Cardiac muscle cell (in vitro differentiated cells and primary cell): ENCODE results near the gene ACKR3. TPM values are rescaled to one million over a fixed set of nuclear protein-coding genes. Genes with fewer than 3 reads are reported as not detected.

Experiments
- DNase-seq, 2 donors: peaks; one replicate each; pipeline versions ENCODE4 v3.0.0 to v3.0.0-alpha.2; 2010 to 2017; ENCODE audit warnings: low read depth in 1 of 2, low spot score in 1 of 2
- H3K27ac ChIP-seq: fragments of 200-600 bp; sonication (generic); 2 replicates; pipeline ENCODE4 v1.5.1; 2016
- H3K27me3 ChIP-seq: fragments of 200-600 bp; sonication (generic); 2 replicates; pipeline ENCODE4 v1.6.0; 2016; ENCODE audit warnings: control low read depth
- H3K36me3 ChIP-seq: fragments of 200-600 bp; sonication (generic); 2 replicates; pipeline ENCODE4 v1.5.1; 2016; ENCODE audit warnings: control low read depth
- H3K4me1 ChIP-seq: fragments of 200-600 bp; sonication (generic); 2 replicates; pipeline ENCODE4 v1.8.1; 2017; ENCODE audit warnings: low read depth, mild to moderate bottlenecking, mixed run types
- H3K4me3 ChIP-seq: fragments of 200-600 bp; sonication (generic); 2 replicates; pipeline ENCODE4 v1.5.1; 2016; ENCODE audit warnings: mild to moderate bottlenecking
- H3K9me3 ChIP-seq: fragments of 200-600 bp; sonication (generic); 2 replicates; pipeline ENCODE4 v1.5.1; 2017; ENCODE audit warnings: low read depth, mild to moderate bottlenecking, control low read depth
- CTCF ChIP-seq: IDR thresholded peaks from 2 replicates; pipeline ENCODE4 v1.5.1; 2012; ENCODE audit warnings: low read depth, mild to moderate bottlenecking, low read length
- polyA plus RNA-seq: library from polyadenylated mRNA; unstranded; fragments of >200 nt; fragmentation: Nextera tagmentation; extraction: Ambion mirVana; gene quantifications from 2 replicates; pipeline ENCODE4 v1.2.1, GENCODE V29; 2016
- total RNA-seq: library from RNA; depleted of rRNA; stranded (reverse); fragments of >200 nt; gene quantifications from 2 replicates; pipeline ENCODE4 v1.2.3, GENCODE V29; 2016

Gene ACKR3
- total and polyA plus RNA-seq, 2 experiments from 2014 or later = 2.5 to 5.7 TPM

- no peaks in the 10 kb centered on the region for H3K27me3 ChIP-seq
- no peaks in the 10 kb centered on the region for H3K4me1 ChIP-seq
- H3K36me3 ChIP-seq = no peaks in the 10 kb centered on the region
- TF ChIP-seq CTCF = no peak
- no peak for DNase-seq
- H3K9me3 ChIP-seq = no peaks in the 10 kb centered on the region
- no peak overlapping the region for H3K27ac ChIP-seq
- H3K4me3 ChIP-seq = no peak overlapping the region
These were observed 36.4 kb downstream of the ACKR3 start for GRCh38 chr2:236606023-236606422.

- no peak overlapping the region for H3K4me3 ChIP-seq
- peak in 1 of 2 donors; percentile 53 for DNase-seq
- TF ChIP-seq CTCF = peak; percentile 9
- H3K27me3 ChIP-seq = no peaks in the 10 kb centered on the region
- no peak overlapping the region for H3K27ac ChIP-seq
- H3K36me3 ChIP-seq = no peaks in the 10 kb centered on the region
- no peaks in the 10 kb centered on the region for H3K4me1 ChIP-seq
- H3K9me3 ChIP-seq = no peaks in the 10 kb centered on the region
These were observed 38.0 kb downstream of the ACKR3 start for GRCh38 chr2:236607471-236608187.

GRCh38 chr2:236608188-236608525, 38.5 kb downstream of the ACKR3 start:
- no peak for TF ChIP-seq CTCF
- no peaks in the 10 kb centered on the region for H3K27me3 ChIP-seq
- no peak overlapping the region for H3K4me3 ChIP-seq
- H3K4me1 ChIP-seq = no peaks in the 10 kb centered on the region
- DNase-seq = no peak
- H3K36me3 ChIP-seq = no peaks in the 10 kb centered on the region
- H3K27ac ChIP-seq = no peak overlapping the region
- no peaks in the 10 kb centered on the region for H3K9me3 ChIP-seq

- H3K27me3 ChIP-seq = no peaks in the 10 kb centered on the region
- H3K9me3 ChIP-seq = no peaks in the 10 kb centered on the region
- no peak for TF ChIP-seq CTCF
These were observed 39.1 kb downstream of the ACKR3 start for GRCh38 chr2:236608710-236609109.

GRCh38 chr2:236610991-236611821, 41.6 kb downstream of the ACKR3 start:
- Histone ChIP-seq H3K4me3 (no peak overlapping the region), H3K27me3 (no peaks in the 10 kb centered on the region), H3K9me3 (no peaks in the 10 kb centered on the region), H3K4me1 (no peaks in the 10 kb centered on the region), H3K27ac (no peak overlapping the region), H3K36me3 (no peaks in the 10 kb centered on the region)
- DNase-seq = no peak
- no peak for TF ChIP-seq CTCF

More at GRCh38 chr2:236608710-236609109, 39.1 kb downstream of the ACKR3 start:
- no peak overlapping the region for H3K4me3 ChIP-seq
- no peak overlapping the region for H3K27ac ChIP-seq
- no peaks in the 10 kb centered on the region for H3K36me3 ChIP-seq
- H3K4me1 ChIP-seq = no peaks in the 10 kb centered on the region
- DNase-seq = no peak
